DMS53 treated with DMSO at 0.1 percent for 48 hours (cell line): ENCODE results near the gene NUCB1.
"Not testable (repeated sequence)": the region's sequence is repeated elsewhere in the genome, so short reads cannot be mapped to it uniquely, and the experiment has no call there.

Experiments used
- DNase-seq: peaks from one replicate; lab custom pipeline; 2025; ENCODE audit not compliant: unreplicated experiment; lab: John Stamatoyannopoulos, UW

NUCB1 gene

DNA sequence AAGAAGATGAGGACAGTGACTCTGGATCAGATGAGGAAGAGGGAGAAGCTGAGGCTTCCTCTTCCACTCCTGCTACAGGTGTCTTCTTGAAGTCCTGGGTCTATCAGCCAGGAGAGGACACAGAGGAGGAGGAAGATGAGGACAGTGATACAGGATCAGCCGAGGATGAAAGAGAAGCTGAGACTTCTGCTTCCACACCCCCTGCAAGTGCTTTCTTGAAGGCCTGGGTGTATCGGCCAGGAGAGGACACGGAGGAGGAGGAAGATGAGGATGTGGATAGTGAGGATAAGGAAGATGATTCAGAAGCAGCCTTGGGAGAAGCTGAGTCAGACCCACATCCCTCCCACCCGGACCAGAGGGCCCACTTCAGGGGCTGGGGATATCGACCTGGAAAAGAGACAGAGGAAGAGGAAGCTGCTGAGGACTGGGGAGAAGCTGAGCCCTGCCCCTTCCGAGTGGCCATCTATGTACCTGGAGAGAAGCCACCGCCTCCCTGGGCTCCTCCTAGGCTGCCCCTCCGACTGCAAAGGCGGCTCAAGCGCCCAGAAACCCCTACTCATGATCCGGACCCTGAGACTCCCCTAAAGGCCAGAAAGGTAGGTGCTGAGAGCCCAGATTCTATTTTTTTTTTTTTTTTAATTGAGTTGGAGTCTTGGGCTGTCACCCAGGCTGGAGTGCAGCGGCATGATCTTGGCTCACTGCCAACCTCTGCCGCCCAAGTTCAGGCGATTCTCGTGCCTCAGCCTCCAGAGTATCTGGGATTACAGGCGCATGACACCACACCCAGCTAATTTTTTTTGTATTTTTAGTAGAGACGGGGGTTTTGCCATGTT is 25.6 kb upstream of the NUCB1 start:
- no peak for DNase-seq

- peak; percentile 23 for DNase-seq
Measured at GRCh38 chr19:48876043-48876981, 23.8 kb upstream of the NUCB1 start.

DNA sequence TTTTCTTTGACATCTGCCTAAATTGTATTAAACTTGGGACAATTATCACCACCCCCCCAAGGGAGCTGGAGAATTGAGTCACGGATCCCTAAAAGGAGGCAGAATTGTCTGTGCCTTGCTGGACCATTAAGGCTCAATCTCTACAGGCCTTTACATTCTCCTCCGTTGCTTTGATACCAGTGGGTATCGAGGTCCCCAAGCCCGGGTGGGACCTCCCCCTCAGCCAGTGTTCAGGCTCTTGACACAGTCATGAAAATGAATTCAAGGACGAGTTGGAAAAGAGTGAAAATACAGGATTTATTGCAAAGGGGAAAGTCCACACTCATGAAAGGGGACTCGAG is 22.3 kb upstream of the NUCB1 start:
- no peak for DNase-seq

- DNase-seq: no peak
Measured at GRCh38 chr19:48878196-48879024, 21.7 kb upstream of the NUCB1 start.

GRCh38 chr19:48879025-48879637 is 21.0 kb upstream of the NUCB1 start:
- DNase-seq: no peak

- not testable (repeated sequence) for DNase-seq
Measured at GRCh38 chr19:48879696-48880095, 20.4 kb upstream of the NUCB1 start.

GRCh38 chr19:48881741-48882657 is 18.1 kb upstream of the NUCB1 start:
- DNase-seq: no peak

DNA sequence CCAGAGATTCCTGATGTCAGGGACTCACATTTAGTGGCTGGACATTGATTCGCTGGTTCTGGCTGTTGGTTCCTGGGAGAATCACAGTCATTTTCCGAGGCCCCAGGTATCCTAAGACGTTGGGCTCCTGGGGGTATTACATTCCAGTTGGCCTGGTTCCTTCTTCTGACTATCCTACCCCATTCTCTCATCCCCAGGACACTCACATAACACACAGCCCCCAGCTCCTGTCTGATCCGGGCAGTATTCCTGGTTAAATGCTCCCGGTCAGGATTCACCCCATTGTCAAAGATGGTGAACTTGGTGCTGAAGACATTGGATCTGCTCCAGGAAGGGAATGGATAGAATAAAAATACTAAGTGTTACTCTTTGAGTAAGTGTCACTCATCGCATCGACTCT is 16.4 kb upstream of the NUCB1 start:
- no peak for DNase-seq

DNA sequence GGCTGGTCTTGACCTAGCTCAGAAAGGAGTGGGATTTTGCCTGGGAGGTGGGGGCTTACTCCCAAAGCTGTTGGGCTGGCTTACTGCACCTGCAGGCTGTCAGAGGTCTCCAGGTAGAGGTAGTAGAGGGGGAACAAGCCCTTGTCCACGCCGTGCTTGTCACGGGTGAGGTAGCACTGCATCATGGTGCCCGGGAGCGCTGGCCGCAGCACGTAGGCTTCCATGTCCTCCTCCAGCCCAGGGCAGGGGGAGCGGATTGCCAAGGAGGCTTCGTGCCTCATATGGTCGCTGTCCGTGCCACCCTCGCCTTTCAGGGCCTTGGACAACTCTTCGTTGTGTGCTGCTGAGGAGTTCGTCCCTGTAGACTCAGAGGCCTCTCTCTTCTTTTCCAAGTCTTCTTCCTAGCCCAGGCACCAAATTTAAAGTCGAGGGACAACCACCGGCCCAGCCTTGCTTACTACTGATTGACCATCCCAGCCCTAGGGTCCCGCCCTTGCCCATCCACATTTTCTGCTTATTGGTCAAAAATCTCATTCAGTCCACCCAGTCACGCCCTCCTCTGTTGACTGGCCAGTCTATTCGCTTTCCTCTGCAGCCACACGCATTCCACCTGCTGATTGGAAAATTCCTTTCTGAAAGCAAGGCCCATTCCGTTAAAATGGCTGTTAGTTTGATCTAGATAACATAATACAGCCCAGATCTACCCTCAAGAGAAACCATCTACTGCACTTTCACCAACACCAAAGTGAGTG is 12.1 kb upstream of the NUCB1 start:
- DNase-seq: no peak

GRCh38 chr19:48889496-48889895 is 10.6 kb upstream of the NUCB1 start:
- not testable (repeated sequence) for DNase-seq

DNA sequence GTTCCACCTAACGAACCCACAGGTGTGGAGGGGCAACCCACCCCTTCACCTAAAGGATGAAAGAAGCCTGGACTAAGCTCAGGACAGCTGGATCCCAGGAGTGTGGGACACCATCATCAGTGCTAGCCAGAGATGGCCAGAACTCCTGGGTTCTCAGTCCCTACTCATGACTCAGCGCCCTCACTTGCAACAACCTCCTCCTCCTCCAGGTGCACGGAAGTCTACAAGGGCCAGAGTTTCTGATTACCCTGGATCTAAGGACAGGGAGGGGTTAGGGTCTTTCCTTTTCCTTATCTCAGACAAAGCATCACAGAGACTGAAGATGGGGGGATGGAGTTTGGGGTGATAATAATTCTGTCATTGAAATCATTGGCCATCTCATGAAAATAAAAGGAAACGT is 9.6 kb upstream of the NUCB1 start:
- DNase-seq: no peak

DNA sequence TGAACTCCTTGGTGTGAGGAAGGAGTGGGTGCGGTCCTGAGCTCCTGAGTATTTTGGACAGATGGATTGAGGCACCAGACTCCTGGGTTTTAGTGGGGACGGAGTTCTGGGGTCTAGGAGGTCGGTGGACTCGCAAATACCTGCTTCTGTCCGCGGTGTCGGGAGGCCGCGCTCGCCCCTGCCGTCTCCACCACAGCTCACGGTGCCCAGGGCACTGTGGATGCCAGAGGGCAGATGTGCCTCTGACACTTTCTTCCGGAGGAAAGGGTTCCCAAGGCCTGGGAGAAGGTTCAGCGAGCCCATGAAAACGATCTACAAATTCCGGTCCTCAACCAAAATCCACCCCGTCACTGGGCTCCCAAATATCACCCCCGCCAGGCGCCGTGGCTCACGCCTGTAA is 4.9 kb upstream of the NUCB1 start:
- no peak for DNase-seq

GRCh38 chr19:48896191-48896720 is 3.9 kb upstream of the NUCB1 start:
- DNase-seq: no peak

GRCh38 chr19:48897181-48897580 is 2.9 kb upstream of the NUCB1 start:
- no peak for DNase-seq

DNA sequence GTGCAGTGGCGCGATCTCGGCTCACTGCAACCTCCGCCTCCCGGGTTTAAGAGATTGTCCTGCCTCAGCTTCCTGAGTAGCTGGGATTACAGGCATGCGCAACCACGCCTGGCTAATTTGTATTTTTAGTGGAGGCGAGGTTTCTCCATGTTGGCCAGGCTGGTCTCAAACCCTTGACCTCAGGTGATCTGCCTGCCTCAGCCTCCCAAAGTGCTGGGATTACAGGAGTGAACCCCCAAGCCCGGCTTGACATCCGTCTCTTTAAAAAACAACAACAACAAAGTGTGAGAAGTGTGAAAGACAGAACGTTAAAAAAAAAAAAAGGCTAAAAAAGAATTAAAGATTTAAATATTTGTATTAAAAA is 744 bp upstream of the NUCB1 start:
- DNase-seq: not testable (repeated sequence)

DNA sequence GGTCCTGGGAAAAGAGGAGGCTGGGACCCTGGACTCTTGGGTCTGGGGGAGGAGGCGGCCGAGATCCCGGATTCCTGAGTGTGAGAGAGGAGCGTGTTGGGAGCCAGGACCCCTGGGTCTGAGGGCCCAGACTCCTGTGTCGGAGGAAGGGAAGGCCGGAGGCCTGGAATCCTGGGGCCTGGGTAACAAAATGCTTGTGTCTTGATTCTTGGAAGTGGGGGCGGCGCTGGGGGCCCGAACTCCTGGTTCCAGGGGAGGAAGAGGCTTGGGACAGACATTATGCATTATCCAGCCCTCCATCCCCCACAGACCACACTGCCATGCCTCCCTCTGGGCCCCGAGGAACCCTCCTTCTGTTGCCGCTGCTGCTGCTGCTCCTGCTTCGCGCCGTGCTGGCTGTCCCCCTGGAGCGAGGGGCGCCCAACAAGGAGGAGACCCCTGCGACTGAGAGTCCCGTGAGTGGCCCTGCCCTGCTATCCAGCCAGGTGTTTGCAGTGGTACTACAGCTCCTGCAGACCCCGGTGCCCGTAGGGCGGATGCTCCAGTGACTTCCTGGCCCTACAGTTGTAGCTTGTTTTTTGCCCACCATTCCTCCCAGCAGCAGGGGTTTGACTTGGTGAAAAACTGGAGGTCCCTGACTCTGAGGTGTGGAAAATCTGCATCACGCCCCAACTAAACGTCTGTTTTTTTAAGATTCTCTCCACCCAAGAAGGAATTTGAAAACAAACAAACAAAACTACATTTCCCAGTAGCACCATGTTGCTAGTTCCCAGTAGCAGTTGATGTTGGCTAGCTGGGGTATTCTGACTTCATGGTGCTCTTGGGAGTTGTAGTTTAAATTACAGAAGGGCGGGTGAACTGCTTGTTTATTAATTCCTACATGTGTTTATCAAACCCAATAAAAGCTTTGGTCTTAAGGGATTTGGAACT is 630 bp downstream of the NUCB1 start:
- no peak for DNase-seq

- not testable (repeated sequence) for DNase-seq
Measured at GRCh38 chr19:48902291-48902690, 2.2 kb downstream of the NUCB1 start.

DNA sequence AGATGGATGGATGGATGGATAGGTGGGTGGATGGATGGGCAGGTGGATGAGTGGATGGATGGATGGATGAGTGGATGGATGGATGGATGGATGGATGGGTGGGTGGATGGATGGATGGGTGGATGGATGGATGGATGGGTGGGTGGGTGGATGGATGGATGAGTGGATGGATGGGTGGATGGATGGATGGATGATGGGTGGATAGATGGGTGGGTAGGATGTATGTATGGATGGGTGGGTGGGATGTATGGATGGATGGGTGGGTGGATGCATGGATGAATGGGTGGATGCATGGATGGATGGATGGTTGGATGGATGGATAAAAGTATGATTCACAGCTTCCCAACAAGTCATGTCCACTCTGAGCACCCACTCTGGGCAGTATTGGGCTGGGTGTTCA is 3.7 kb downstream of the NUCB1 start:
- not testable (repeated sequence) for DNase-seq
